Measurements from ENCODE around the gene IRF2BP2.

DNA sequence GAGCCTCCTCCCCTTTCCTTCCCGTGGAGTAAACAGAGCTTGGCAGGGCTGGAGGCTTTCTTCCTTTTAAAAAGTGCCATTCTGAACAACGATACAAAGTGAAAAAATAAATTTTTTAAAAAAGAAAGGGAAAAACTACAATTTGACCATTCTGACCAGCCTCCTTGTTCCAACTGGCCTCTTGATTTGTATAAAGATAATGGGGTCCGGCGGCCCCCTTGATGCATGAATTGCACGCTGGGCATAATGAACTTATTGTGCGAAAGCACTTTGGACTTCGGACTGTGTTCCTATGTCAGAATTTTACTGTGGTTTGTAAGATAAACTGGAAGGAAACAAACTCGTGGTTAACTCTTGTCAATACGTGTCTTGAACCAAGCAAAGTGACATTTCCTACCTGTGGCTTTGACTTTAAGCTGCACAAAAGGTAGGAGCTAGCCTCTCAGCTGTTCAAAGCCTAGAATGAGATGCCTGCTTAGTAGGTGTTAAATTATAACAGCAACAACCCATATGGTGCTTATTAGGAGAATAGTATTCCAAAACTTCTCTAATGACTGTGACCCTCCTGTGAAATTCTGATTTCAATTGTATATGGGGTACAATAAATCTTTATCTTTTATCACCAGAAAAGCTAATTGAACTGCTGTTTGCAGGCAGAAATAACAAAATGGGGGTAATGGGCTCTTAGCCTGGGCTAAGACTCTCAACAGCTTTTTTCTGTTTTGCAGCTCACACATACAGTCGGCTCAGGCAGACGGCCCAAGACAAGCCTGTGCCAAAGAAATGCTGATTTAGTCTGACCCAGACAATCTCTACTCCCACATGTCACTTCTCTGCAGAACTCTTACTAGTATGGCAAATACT, 9.3 kb downstream of the IRF2BP2 start:
- TF ChIP-seq, protein P1, sequence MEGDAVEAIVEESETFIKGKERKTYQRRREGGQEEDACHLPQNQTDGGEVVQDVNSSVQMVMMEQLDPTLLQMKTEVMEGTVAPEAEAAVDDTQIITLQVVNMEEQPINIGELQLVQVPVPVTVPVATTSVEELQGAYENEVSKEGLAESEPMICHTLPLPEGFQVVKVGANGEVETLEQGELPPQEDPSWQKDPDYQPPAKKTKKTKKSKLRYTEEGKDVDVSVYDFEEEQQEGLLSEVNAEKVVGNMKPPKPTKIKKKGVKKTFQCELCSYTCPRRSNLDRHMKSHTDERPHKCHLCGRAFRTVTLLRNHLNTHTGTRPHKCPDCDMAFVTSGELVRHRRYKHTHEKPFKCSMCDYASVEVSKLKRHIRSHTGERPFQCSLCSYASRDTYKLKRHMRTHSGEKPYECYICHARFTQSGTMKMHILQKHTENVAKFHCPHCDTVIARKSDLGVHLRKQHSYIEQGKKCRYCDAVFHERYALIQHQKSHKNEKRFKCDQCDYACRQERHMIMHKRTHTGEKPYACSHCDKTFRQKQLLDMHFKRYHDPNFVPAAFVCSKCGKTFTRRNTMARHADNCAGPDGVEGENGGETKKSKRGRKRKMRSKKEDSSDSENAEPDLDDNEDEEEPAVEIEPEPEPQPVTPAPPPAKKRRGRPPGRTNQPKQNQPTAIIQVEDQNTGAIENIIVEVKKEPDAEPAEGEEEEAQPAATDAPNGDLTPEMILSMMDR (IDR thresholded peaks at IDR 0.05; ENCODE audit: insufficient read depth, low read depth, low read length): no peak
- TF ChIP-seq EZH2 (IDR thresholded peaks at IDR 0.05; ENCODE audit: insufficient read depth, low read length): no peak
